ENCODE measurements around the gene TGM3. TPM values are rescaled to one million over a fixed set of nuclear protein-coding genes. Genes with fewer than 3 reads are reported as not detected.

Gene TGM3
- total RNA-seq, 5 donors from 2014 or later (not counting 1 experiment from before 2014, with no cell fraction given) = not detected

- no peak overlapping the region for H3K27ac ChIP-seq (ENCODE audit: low read length)
- no peaks in the 10 kb centered on the region for H3K4me1 Mint-ChIP-seq
- ChIA-PET CTCF (interaction anchor here in 1 of 2 donors (0.7 kb wide), 1 partner anchor 14 kb away, joined by 3 read pairs; no protein-coding TSS in a partner anchor), POLR2A (no interaction called here)
- WGBS (ENCODE audit: insufficient coverage) = 77% methylated on average over 7 of the region's 8 CpGs
- H3K27me3 ChIP-seq (replicated peaks in 1 of 2; ENCODE audit: control insufficient read depth in 2 of 2, extremely low read depth in 1 of 2, insufficient read depth in 2 of 2, low read length in 1 of 2) = peaks cover 0 to 16% of the 10 kb centered on the region in 2 experiments
- H3K4me3 Mint-ChIP-seq = no peak overlapping the region
- DNase-seq = no peak
- no peak overlapping the region for H3K27ac Mint-ChIP-seq
- no peaks in the 10 kb centered on the region for H3K36me3 ChIP-seq (ENCODE audit: control insufficient read depth in 2 of 2, extremely low read depth in 1 of 2, insufficient read depth in 1 of 2, low read length in 1 of 2)
- ATAC-seq (replicated peaks in 1 of 4) = no peak
- H3K36me3 Mint-ChIP-seq = no peaks in the 10 kb centered on the region
- peaks cover 0 to 8% (median 4%) of the 10 kb centered on the region in 3 donors for H3K9me3 Mint-ChIP-seq
- no peak overlapping the region for H3K4me3 ChIP-seq (ENCODE audit: control insufficient read depth in 1 of 2, extremely low read depth in 1 of 2, low read length in 1 of 2)
- no peaks in the 10 kb centered on the region for H3K9me3 ChIP-seq
- H3K27me3 Mint-ChIP-seq = peaks cover 8 to 9% of the 10 kb centered on the region in 2 donors
- H3K4me1 ChIP-seq (ENCODE audit: control insufficient read depth in 1 of 2, extremely low read depth in 1 of 2, insufficient read depth in 2 of 2, low read length in 2 of 2) = no peaks in the 10 kb centered on the region
Measured at GRCh38 chr20:2314759-2315439, 19.1 kb downstream of the TGM3 start.

GRCh38 chr20:2315440-2315778, 19.6 kb downstream of the TGM3 start:
- Histone ChIP-seq H3K9me3 (no peaks in the 10 kb centered on the region), H3K36me3 (ENCODE audit: control insufficient read depth in 2 of 2, extremely low read depth in 1 of 2, insufficient read depth in 1 of 2, low read length in 1 of 2) (no peaks in the 10 kb centered on the region), H3K4me3 (ENCODE audit: control insufficient read depth in 1 of 2, extremely low read depth in 1 of 2, low read length in 1 of 2) (no peak overlapping the region), H3K27me3 (replicated peaks in 1 of 2; ENCODE audit: control insufficient read depth in 2 of 2, extremely low read depth in 1 of 2, insufficient read depth in 2 of 2, low read length in 1 of 2) (peaks cover 0 to 12% of the 10 kb centered on the region in 2 experiments), H3K27ac (ENCODE audit: low read length) (no peak overlapping the region), H3K4me1 (ENCODE audit: control insufficient read depth in 1 of 2, extremely low read depth in 1 of 2, insufficient read depth in 2 of 2, low read length in 2 of 2) (no peaks in the 10 kb centered on the region)
- Mint-ChIP-seq H3K27ac (no peak overlapping the region), H3K4me1 (no peaks in the 10 kb centered on the region), H3K4me3 (no peak overlapping the region), H3K9me3 (peaks cover 0 to 8% (median 4%) of the 10 kb centered on the region in 3 donors), H3K27me3 (peaks cover 6 to 7% of the 10 kb centered on the region in 2 donors), H3K36me3 (no peaks in the 10 kb centered on the region)
- DNase-seq (no peak), ATAC-seq (replicated peaks in 1 of 4) (no peak)
- ChIA-PET POLR2A (no interaction called here), CTCF (no interaction called here)
- WGBS (ENCODE audit: insufficient coverage) = no CpG with 5 or more reads among the region's 1 CpG

- Mint-ChIP-seq H3K4me1 (no peaks in the 10 kb centered on the region), H3K36me3 (no peaks in the 10 kb centered on the region), H3K9me3 (peaks cover 0 to 8% (median 4%) of the 10 kb centered on the region in 3 donors), H3K27ac (no peak overlapping the region), H3K4me3 (no peak overlapping the region), H3K27me3 (peaks cover 2 to 3% of the 10 kb centered on the region in 2 donors)
- ATAC-seq (replicated peaks in 1 of 4) (no peak), DNase-seq (no peak)
- H3K9me3 ChIP-seq = no peaks in the 10 kb centered on the region
- H3K27me3 ChIP-seq (replicated peaks in 1 of 2; ENCODE audit: control insufficient read depth in 2 of 2, extremely low read depth in 1 of 2, insufficient read depth in 2 of 2, low read length in 1 of 2) = peaks cover 0 to 12% of the 10 kb centered on the region in 2 experiments
- no peak overlapping the region for H3K4me3 ChIP-seq (ENCODE audit: control insufficient read depth in 1 of 2, extremely low read depth in 1 of 2, low read length in 1 of 2)
- ChIA-PET CTCF (no interaction called here), POLR2A (no interaction called here)
- H3K4me1 ChIP-seq (ENCODE audit: control insufficient read depth in 1 of 2, extremely low read depth in 1 of 2, insufficient read depth in 2 of 2, low read length in 2 of 2) = no peaks in the 10 kb centered on the region
- 97% methylated on average over 7 of the region's 14 CpGs for WGBS (ENCODE audit: insufficient coverage)
- no peaks in the 10 kb centered on the region for H3K36me3 ChIP-seq (ENCODE audit: control insufficient read depth in 2 of 2, extremely low read depth in 1 of 2, insufficient read depth in 1 of 2, low read length in 1 of 2)
- H3K27ac ChIP-seq (ENCODE audit: low read length) = no peak overlapping the region
Measured at GRCh38 chr20:2316847-2317495, 21.2 kb downstream of the TGM3 start.

GRCh38 chr20:2320813-2321658, 25.2 kb downstream of the TGM3 start:
- Mint-ChIP-seq H3K36me3 (no peaks in the 10 kb centered on the region), H3K27ac (no peak overlapping the region), H3K4me1 (no peaks in the 10 kb centered on the region), H3K9me3 (peaks cover 0 to 8% (median 4%) of the 10 kb centered on the region in 3 donors), H3K4me3 (no peak overlapping the region), H3K27me3 (peaks cover 22 to 24% of the 10 kb centered on the region in 2 donors)
- no peak for DNase-seq
- no peaks in the 10 kb centered on the region for H3K36me3 ChIP-seq (ENCODE audit: control insufficient read depth in 2 of 2, extremely low read depth in 1 of 2, insufficient read depth in 1 of 2, low read length in 1 of 2)
- WGBS (ENCODE audit: insufficient coverage) = 56% methylated on average over 4 of the region's 6 CpGs
- ChIA-PET POLR2A (no interaction called here), CTCF (interaction anchor here in 1 of 2 donors (0.7 kb wide), 1 partner anchor 563 kb away, joined by 3 read pairs; no protein-coding TSS in a partner anchor)
- no peak overlapping the region for H3K4me3 ChIP-seq (ENCODE audit: control insufficient read depth in 1 of 2, extremely low read depth in 1 of 2, low read length in 1 of 2)
- no peak for ATAC-seq (replicated peaks in 1 of 4)
- H3K27ac ChIP-seq (ENCODE audit: low read length) = no peak overlapping the region
- peaks cover 0 to 14% of the 10 kb centered on the region in 2 experiments for H3K27me3 ChIP-seq (replicated peaks in 1 of 2; ENCODE audit: control insufficient read depth in 2 of 2, extremely low read depth in 1 of 2, insufficient read depth in 2 of 2, low read length in 1 of 2)
- no peaks in the 10 kb centered on the region for H3K9me3 ChIP-seq
- H3K4me1 ChIP-seq (ENCODE audit: control insufficient read depth in 1 of 2, extremely low read depth in 1 of 2, insufficient read depth in 2 of 2, low read length in 2 of 2) = no peaks in the 10 kb centered on the region

DNA sequence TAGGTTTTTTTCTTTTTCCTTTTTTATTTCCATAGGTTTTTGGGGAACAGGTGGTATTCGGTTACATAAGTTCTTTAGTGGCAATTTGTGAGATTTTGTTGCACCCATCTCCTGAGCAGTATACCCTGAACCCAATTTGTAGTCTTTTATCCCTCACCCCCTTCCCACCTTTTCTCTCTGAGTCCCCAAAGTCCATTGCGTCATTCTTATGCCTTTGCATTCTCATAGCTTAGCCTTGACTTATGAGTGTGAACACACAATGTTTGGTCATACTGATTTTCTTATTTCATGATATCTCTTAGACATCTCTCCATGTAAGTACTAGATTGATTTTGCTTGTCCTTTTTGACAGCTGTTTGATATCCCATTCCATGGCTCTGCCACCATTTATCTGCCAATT, 27.2 kb downstream of the TGM3 start:
- Histone ChIP-seq H3K36me3 (ENCODE audit: control insufficient read depth in 2 of 2, extremely low read depth in 1 of 2, insufficient read depth in 1 of 2, low read length in 1 of 2) (no peaks in the 10 kb centered on the region), H3K4me1 (ENCODE audit: control insufficient read depth in 1 of 2, extremely low read depth in 1 of 2, insufficient read depth in 2 of 2, low read length in 2 of 2) (no peaks in the 10 kb centered on the region), H3K4me3 (ENCODE audit: control insufficient read depth in 1 of 2, extremely low read depth in 1 of 2, low read length in 1 of 2) (no peak overlapping the region), H3K9me3 (no peaks in the 10 kb centered on the region), H3K27ac (ENCODE audit: low read length) (no peak overlapping the region), H3K27me3 (replicated peaks in 1 of 2; ENCODE audit: control insufficient read depth in 2 of 2, extremely low read depth in 1 of 2, insufficient read depth in 2 of 2, low read length in 1 of 2) (peaks cover 0 to 18% of the 10 kb centered on the region in 2 experiments)
- no CpG with 5 or more reads among the region's 2 CpGs for WGBS (ENCODE audit: insufficient coverage)
- CTCF ChIA-PET = no interaction called here
- Mint-ChIP-seq H3K4me1 (no peaks in the 10 kb centered on the region), H3K4me3 (no peak overlapping the region), H3K36me3 (no peaks in the 10 kb centered on the region), H3K9me3 (peaks cover 0 to 8% (median 4%) of the 10 kb centered on the region in 3 donors), H3K27ac (no peak overlapping the region), H3K27me3 (peaks cover 27 to 42% of the 10 kb centered on the region in 2 donors)
- no peak for DNase-seq
- no peak for ATAC-seq (replicated peaks in 1 of 4)
- POLR2A ChIA-PET = no interaction called here

DNA sequence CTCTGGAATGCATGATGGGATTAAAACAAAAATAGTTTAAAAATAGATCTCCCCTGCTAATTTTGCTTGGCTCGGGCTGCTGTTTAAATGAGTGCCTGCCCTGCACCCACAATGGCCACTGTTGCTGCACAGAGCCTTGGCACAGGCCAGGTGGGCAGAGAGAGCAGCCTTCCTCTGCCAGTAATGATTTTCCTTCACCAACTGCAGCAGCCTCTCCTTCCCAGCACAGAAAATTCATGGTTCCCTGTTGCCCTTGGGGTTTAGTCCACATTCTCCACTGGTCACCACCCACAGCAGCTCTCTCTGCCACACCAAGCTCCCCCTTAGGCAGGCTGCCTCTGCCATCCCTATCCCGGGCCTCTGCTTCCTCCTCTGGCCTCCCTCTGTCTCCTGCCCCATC, 30.2 kb downstream of the TGM3 start:
- Histone ChIP-seq H3K27ac (ENCODE audit: low read length) (no peak overlapping the region), H3K9me3 (no peaks in the 10 kb centered on the region), H3K4me1 (ENCODE audit: control insufficient read depth in 1 of 2, extremely low read depth in 1 of 2, insufficient read depth in 2 of 2, low read length in 2 of 2) (no peaks in the 10 kb centered on the region), H3K27me3 (replicated peaks in 1 of 2; ENCODE audit: control insufficient read depth in 2 of 2, extremely low read depth in 1 of 2, insufficient read depth in 2 of 2, low read length in 1 of 2) (peaks cover 0 to 26% of the 10 kb centered on the region in 2 experiments), H3K36me3 (ENCODE audit: control insufficient read depth in 2 of 2, extremely low read depth in 1 of 2, insufficient read depth in 1 of 2, low read length in 1 of 2) (no peaks in the 10 kb centered on the region), H3K4me3 (ENCODE audit: control insufficient read depth in 1 of 2, extremely low read depth in 1 of 2, low read length in 1 of 2) (no peak overlapping the region)
- no peaks in the 10 kb centered on the region for H3K4me1 Mint-ChIP-seq
- ChIA-PET CTCF (no interaction called here), POLR2A (no interaction called here)
- H3K4me3 Mint-ChIP-seq = no peak overlapping the region
- no peak overlapping the region for H3K27ac Mint-ChIP-seq
- no peaks in the 10 kb centered on the region for H3K9me3 Mint-ChIP-seq
- 57% methylated on average over 1 of the region's 2 CpGs for WGBS (ENCODE audit: insufficient coverage)
- peaks cover 24 to 44% of the 10 kb centered on the region in 2 donors for H3K27me3 Mint-ChIP-seq
- no peak for ATAC-seq (replicated peaks in 1 of 4)
- H3K36me3 Mint-ChIP-seq = no peaks in the 10 kb centered on the region
- DNase-seq = no peak
